GM18517 (cell line): ENCODE results near the gene KLF13.

Experiments used
- ATAC-seq: cut with Tn5 transposase; IDR thresholded peaks from one replicate; pipeline ENCODE4 v1.9.1; 2021; ENCODE audit warnings: mild to moderate bottlenecking, moderate library complexity; ENCODE audit not compliant: unreplicated experiment

KLF13 gene

GRCh38 chr15:31326156-31326874 is at the start of gene KLF13:
Gene KLF13 (plus strand): TSS chr15:31326835. CDS start chr15:31327213, 378 bp downstream.
- ATAC-seq = peak; percentile 61

GRCh38 chr15:31277335-31278060 is 49.1 kb upstream of the KLF13 start:
- ATAC-seq = no peak

GRCh38 chr15:31278061-31278445 is 48.6 kb upstream of the KLF13 start:
- ATAC-seq = no peak

GRCh38 chr15:31278544-31279220 is 48.0 kb upstream of the KLF13 start:
- ATAC-seq = no peak

- ATAC-seq = no peak
These were observed 47.2 kb upstream of the KLF13 start for GRCh38 chr15:31279221-31280045.

GRCh38 chr15:31280046-31280830 is 46.4 kb upstream of the KLF13 start:
- ATAC-seq = no peak

GRCh38 chr15:31280831-31281216 is 45.8 kb upstream of the KLF13 start:
- ATAC-seq = no peak

- ATAC-seq = no peak
These were observed 43.6 kb upstream of the KLF13 start for GRCh38 chr15:31283043-31283442.

GRCh38 chr15:31285772-31286261 is 40.8 kb upstream of the KLF13 start:
- ATAC-seq = peak; percentile 86

- no peak for ATAC-seq
These were observed 35.5 kb upstream of the KLF13 start for GRCh38 chr15:31291048-31291578.

- ATAC-seq = no peak
These were observed 34.1 kb upstream of the KLF13 start for GRCh38 chr15:31292391-31293015.

- ATAC-seq = no peak
These were observed 33.0 kb upstream of the KLF13 start for GRCh38 chr15:31293655-31294054.

GRCh38 chr15:31294067-31294466 is 32.6 kb upstream of the KLF13 start:
- ATAC-seq = no peak

- no peak for ATAC-seq
These were observed 31.0 kb upstream of the KLF13 start for GRCh38 chr15:31295658-31296057.

- no peak for ATAC-seq
These were observed 30.4 kb upstream of the KLF13 start for GRCh38 chr15:31296219-31296645.

GRCh38 chr15:31296646-31297574 is 29.7 kb upstream of the KLF13 start:
- ATAC-seq = no peak

GRCh38 chr15:31297575-31298456 is 28.8 kb upstream of the KLF13 start:
- ATAC-seq = no peak
